Kidney glomerular epithelial cell (primary cell): ENCODE measurements around the gene ABCA13.
"Not testable (repeated sequence)": the region's sequence is repeated elsewhere in the genome, so short reads cannot be mapped to it uniquely, and the experiment has no call there.

Source experiments
- DNase-seq: peaks from one replicate; lab custom pipeline; 2025; lab: John Stamatoyannopoulos, UW

ABCA13 gene

GRCh38 chr7:48173756-48174382 lies 2.6 kb downstream of the ABCA13 start:
- DNase-seq: peak; percentile 19

GRCh38 chr7:48175019-48175418 lies 3.8 kb downstream of the ABCA13 start:
- DNase-seq: no peak

GRCh38 chr7:48176356-48176893 lies 5.2 kb downstream of the ABCA13 start:
- no peak for DNase-seq

GRCh38 chr7:48177271-48177670 lies 6.0 kb downstream of the ABCA13 start:
- no peak for DNase-seq

DNA sequence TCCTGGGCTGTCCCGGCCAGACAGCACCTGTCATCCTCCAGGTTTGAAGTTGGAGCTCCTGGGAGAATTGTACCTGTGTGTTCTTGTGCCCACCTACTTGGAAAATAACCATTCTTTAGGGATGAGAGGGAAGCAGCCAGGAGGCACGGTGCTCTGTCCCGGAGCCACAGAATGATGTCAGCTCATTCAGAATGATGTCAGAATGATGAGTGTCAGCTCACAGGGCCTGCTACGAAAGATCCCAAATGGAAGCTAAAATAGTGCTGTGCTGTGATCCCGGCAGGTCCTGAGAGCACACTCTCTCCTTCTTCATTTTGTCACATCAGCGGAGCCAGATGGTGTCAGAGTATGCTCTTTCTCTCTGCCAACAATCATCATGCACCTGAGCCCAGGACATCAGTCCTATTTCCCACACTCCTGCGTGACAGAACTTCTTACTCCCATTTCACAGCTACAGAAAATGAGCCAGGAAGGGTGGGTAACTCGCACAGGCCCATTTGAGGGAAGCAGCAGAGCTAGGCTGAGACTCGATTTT lies 8.3 kb downstream of the ABCA13 start:
- DNase-seq: no peak

- no peak for DNase-seq
These were observed 9.7 kb downstream of the ABCA13 start for GRCh38 chr7:48180981-48181380.

- DNase-seq: no peak
These were observed 11.6 kb downstream of the ABCA13 start for GRCh38 chr7:48182718-48183369.

DNA sequence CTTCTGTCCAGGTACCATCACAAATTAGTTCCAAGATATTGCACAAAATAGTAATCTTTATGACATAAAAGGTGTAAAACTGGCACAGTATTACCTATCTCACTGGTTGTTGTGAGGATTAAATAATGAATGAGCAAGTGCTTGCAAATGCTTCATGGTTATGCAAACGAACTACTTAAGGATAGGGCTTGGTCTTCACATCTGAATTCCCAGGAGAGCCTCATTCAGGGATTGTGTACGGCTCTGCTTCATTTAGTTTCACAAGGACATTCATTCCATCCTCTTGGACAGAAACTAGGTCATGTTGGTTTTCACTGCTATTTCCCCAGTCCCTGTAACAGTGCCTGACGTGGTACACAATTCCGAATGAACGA lies 12.1 kb downstream of the ABCA13 start:
- DNase-seq: no peak

DNA sequence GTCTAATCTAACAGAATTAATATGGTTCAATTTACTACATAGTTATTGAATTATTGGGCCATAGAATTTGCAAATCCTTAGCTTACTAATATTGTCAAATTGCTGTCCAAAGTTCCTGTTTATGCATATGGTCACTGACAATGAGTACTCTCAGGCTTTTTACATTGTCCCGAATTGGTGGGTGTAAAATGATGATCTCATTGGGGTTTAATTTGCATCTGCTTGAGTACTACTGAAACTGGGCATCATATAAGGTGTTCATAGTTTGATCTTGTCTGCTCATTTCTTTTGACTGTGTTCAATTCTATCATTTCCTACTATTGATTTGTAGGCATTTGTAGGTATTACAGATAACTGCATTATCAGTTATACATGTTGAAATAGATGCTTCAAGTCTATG lies 12.7 kb downstream of the ABCA13 start:
- DNase-seq: no peak

DNA sequence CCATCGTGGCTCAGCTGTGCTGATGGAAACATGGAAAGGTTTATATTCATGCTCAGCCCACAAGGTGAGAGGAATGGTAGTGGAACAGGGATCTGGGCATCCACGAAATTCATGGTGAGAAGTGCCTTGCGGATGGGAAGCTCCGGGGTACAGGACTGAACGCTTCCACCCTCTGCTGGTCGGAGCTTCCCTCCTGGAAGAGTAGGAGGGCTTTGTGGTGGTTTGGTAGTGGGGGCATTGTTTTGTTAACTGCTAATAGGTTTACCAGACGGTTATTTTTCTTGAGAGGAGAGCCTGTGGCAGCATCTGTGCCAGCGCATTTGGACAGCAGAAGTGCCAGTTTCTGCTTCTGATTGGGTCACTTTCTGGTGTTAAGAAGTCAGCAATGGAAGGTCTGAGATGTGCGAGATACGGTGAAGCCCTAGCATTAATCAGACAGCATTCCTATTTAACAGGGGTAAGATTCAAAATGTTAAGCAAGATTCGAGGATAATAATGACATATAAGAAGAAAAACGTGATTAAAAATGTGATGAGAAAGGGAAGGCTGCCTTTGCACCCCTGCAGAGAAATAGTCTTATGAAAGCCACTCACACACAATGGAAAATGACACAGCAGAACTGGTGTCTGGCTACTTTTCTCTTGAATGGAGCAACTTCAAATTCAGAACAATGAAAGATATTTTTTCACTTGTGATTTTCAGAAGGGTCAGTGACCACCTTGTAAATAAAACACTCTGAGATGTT lies 17.7 kb downstream of the ABCA13 start:
- DNase-seq: no peak

DNA sequence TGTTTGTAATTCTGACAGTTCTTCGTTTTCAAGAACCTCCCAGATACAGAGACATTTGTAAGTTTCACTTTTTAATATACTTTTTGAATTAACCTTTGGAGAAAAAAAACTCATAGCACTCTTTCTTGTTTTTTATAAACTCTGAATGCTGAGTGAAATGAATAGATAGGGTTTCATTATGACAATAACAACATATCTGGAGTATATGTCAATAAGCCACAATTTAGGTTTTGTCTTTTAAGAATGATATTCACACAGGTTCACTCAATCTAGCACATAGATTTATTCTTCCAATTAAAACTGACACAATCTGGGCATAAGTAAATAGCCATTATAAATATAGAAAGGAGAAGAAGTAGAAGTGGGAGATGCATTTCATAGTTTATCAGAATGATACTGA lies 21.7 kb downstream of the ABCA13 start:
- no peak for DNase-seq

- no peak for DNase-seq
These were observed 22.2 kb downstream of the ABCA13 start for GRCh38 chr7:48193421-48193820.

DNA sequence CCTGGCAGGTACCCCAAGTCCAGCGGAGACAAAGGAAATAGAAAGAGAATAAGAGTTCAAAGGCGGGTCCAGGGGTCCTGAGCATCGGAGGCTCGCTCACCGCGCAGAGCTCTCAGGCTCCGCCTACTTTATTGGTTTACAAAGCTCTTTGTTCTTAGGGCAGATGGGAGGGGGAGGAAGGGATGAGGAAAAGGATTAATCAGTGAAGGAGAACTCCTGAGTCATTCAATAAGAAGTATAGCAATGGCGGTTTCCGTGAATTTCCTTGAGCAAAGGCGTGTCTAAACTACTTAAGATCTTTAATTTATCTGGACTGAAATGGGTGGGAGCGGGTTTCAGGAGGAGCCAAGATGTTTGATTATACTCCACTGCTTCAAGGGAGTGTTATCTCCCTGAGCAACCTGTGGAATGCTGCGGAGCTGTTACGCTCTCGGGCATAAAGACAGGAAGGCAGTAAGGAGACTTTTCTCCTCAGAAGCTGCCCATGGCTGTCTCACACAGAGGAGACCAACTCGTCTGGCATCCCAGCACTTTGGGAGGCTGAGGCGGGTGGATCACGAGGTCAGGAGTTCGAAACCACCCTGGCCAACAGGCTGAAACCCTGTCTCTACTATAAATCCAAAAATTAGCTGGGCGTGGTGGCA lies 29.8 kb downstream of the ABCA13 start:
- DNase-seq: peak; percentile 55

DNA sequence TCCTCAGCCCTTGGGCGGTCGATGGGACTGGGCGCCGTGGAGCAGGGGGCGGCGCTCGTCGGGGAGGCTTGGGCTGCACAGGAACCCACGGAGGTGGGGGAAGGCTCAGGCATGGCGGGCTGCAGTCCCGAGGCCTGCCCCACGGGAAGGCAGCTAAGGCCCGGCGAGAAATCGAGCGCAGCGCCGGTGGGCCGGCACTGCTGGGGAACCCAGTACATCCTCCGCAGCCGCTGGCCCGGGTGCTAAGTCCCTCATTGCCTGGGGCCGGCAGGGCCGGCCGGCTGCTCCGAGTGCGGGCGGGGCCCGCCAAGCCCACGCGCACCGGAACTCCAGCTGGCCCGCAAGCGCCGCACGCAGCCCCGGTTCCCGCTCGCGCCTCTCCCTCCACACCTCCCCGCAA lies 31.7 kb downstream of the ABCA13 start:
- DNase-seq: not testable (repeated sequence)

GRCh38 chr7:48207155-48207675 lies 36.0 kb downstream of the ABCA13 start:
- no peak for DNase-seq

GRCh38 chr7:48209004-48209600 lies 37.8 kb downstream of the ABCA13 start:
- DNase-seq: no peak

- no peak for DNase-seq
These were observed 42.0 kb downstream of the ABCA13 start for GRCh38 chr7:48213226-48213625.

DNA sequence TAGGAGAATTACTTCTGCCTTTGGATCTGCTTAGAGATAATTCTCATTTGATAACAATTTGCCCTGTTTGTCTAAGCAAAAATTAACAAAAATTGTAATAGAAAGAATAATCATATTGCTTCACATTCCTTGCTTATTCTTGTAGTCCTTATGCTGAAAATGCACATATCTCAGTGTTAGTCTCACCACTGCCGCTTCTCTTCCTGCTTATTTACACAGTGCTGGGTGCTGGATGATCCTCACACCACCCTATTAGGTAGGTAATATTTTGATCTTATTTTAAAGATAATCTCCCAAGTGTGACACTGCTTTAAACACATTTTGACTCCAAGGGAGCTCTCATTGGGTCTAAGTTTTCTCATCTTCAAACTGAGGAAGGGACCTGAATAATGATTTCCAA lies 46.0 kb downstream of the ABCA13 start:
- no peak for DNase-seq

GRCh38 chr7:48217753-48218152 lies 46.5 kb downstream of the ABCA13 start:
- DNase-seq: no peak

- no peak for DNase-seq
These were observed 52.8 kb downstream of the ABCA13 start for GRCh38 chr7:48224042-48224441.

DNA sequence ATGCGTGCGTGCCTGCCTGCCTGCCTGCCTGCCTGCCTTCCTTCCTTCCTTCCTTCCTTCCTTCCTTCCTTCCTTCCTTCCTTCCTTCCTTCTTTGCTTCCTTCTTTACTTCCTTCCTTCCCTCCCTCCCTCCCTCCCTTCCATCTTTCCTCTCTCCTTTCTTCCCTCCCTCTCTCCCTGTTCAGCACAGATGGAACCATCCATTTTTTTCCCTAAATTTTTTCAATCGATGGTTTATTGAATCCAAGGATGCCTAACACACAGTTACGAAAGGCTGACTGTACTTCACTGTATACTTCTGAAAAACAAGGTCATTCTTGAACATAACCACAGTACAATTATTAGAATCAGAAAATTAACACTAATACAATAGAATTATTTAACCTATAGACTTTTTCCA lies 53.8 kb downstream of the ABCA13 start:
- no peak for DNase-seq

GRCh38 chr7:48237354-48237753 lies 66.1 kb downstream of the ABCA13 start:
- DNase-seq: no peak
